ACHN (cell line): Measurements from ENCODE around the gene AATK.

Source experiments
- DNase-seq: peaks from one replicate; pipeline ENCODE4 v3.0.0-alpha.2; 2015
- in situ Hi-C: cut with HindIII; loops from 2 replicates; pipeline ENCODE4 v1.10.0; 2017; ENCODE audit warnings: low sequenced_read_pairs, low pct_ligation_motif_present, low pct_unique_long_range_greater_than_20kb

AATK gene, protein sequence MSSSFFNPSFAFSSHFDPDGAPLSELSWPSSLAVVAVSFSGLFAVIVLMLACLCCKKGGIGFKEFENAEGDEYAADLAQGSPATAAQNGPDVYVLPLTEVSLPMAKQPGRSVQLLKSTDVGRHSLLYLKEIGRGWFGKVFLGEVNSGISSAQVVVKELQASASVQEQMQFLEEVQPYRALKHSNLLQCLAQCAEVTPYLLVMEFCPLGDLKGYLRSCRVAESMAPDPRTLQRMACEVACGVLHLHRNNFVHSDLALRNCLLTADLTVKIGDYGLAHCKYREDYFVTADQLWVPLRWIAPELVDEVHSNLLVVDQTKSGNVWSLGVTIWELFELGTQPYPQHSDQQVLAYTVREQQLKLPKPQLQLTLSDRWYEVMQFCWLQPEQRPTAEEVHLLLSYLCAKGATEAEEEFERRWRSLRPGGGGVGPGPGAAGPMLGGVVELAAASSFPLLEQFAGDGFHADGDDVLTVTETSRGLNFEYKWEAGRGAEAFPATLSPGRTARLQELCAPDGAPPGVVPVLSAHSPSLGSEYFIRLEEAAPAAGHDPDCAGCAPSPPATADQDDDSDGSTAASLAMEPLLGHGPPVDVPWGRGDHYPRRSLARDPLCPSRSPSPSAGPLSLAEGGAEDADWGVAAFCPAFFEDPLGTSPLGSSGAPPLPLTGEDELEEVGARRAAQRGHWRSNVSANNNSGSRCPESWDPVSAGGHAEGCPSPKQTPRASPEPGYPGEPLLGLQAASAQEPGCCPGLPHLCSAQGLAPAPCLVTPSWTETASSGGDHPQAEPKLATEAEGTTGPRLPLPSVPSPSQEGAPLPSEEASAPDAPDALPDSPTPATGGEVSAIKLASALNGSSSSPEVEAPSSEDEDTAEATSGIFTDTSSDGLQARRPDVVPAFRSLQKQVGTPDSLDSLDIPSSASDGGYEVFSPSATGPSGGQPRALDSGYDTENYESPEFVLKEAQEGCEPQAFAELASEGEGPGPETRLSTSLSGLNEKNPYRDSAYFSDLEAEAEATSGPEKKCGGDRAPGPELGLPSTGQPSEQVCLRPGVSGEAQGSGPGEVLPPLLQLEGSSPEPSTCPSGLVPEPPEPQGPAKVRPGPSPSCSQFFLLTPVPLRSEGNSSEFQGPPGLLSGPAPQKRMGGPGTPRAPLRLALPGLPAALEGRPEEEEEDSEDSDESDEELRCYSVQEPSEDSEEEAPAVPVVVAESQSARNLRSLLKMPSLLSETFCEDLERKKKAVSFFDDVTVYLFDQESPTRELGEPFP (N-terminal part only)

GRCh38 chr17:81166033-81166492, at the start of gene AATK:
AATK (minus strand) TSS chr17:81166221; CDS start chr17:81165992, 229 bp downstream.
- in situ Hi-C loops = no loop called here
- DNase-seq = no peak

GRCh38 chr17:81213978-81214377, 48.0 kb upstream of the AATK start:
- DNase-seq = no peak
- in situ Hi-C loops = no loop called here

GRCh38 chr17:81212365-81212764, 46.3 kb upstream of the AATK start:
- no peak for DNase-seq
- in situ Hi-C loops = no loop called here

DNA sequence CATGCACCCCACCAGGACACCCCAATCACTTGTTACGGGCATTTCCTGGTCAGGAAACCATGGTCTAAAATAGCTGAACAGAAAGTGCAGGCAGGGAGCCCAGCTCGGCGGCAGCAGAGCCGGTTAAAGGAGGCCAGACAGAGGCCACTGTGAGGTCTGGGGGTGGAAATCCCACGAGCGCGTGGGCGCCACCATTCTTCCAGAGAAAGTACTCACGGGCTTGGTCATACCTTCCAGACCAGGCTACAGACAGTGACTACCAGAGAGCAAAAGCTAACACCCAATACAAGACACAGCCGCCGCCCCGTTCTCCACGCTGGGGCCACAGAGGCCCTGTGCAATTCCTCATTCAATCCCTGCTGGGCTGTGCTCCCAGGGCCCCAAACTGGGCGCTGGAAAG, 44.8 kb upstream of the AATK start:
- in situ Hi-C loops = no loop called here

GRCh38 chr17:81210466-81210865, 44.4 kb upstream of the AATK start:
- no peak for DNase-seq
- in situ Hi-C loops = no loop called here

More for the DNA sequence above, 44.8 kb upstream of the AATK start:
- DNase-seq = no peak

DNA sequence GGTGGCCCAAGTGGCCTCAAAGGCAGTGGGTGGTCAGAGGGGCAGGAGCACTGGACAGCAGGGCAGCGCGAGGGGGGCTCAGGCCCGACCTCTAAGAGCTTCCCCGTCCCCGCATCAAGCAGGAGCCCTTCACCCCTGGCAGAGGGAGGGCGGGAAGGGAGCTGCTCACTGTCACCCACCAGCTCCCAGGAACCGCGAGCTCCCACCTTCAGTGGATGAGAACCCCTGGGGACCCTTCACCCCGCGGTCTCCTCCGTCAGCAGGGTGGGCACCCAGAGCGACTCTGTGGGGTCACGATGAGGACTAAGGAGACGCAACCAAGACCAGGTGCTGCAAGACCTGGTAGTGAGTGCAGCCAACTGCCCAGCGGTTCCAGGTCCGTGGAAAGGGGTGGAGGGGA, 43.1 kb upstream of the AATK start:
- no peak for DNase-seq
- in situ Hi-C loops = no loop called here

DNA sequence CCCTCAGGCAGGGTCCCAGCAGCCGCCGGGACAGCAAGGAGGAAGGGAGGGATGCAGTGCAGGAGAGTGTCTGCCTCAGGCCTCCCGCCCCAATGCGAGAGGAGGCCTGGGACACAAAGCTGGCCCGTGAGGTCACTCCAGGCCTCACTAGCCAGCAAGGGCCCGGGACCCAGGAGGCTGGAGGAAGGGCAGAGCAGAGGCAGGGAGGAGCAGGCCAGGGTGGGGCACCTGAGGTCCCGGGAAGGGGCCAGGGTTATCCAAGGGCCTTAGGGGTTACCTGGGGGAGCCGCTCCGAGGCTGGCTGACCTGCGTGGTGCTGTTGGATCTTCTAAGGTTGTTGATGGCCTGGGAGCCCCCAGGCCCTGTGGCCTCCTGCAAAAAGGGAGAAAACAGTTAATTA, 42.6 kb upstream of the AATK start:
- in situ Hi-C loops = no loop called here
- no peak for DNase-seq

- in situ Hi-C loops = no loop called here
- no peak for DNase-seq
Observed at GRCh38 chr17:81207610-81208581, 41.9 kb upstream of the AATK start.

- no peak for DNase-seq
- in situ Hi-C loops = no loop called here
Observed at GRCh38 chr17:81206657-81207056, 40.6 kb upstream of the AATK start.

GRCh38 chr17:81206166-81206565, 40.1 kb upstream of the AATK start:
- in situ Hi-C loops = no loop called here

GRCh38 chr17:81204578-81204977, 38.6 kb upstream of the AATK start:
- no peak for DNase-seq
- in situ Hi-C loops = no loop called here

More at GRCh38 chr17:81206166-81206565, 40.1 kb upstream of the AATK start:
- no peak for DNase-seq

GRCh38 chr17:81203136-81203535, 37.1 kb upstream of the AATK start:
- in situ Hi-C loops = no loop called here
- DNase-seq = no peak

- in situ Hi-C loops = no loop called here
- DNase-seq = no peak
Observed at GRCh38 chr17:81202318-81202717, 36.3 kb upstream of the AATK start.

GRCh38 chr17:81200695-81201580, 34.9 kb upstream of the AATK start:
- in situ Hi-C loops = no loop called here
- peak; percentile 75 for DNase-seq

DNA sequence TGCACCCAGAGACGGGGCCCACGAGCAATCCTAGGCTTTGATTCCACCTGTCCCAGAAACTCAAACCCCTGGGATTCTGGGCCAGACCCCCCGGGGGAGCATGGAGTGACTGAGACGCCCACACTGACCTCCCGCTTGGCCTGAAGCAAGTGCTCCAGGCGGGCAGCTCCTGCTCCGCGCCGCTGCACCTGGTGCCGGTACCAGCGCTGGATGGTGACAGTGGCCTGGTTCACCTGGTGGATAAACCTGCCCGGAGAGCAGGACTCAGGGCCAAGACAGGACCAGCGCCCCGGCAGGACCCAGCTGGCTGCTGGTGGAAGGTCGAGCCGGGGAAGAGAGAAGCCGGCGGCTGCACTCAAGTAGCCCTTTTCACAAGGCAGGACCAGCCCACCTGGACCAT, 34.2 kb upstream of the AATK start:
- in situ Hi-C loops = no loop called here

GRCh38 chr17:81199482-81199830, 33.4 kb upstream of the AATK start:
- in situ Hi-C loops = no loop called here
- DNase-seq = no peak

More for the DNA sequence above, 34.2 kb upstream of the AATK start:
- no peak for DNase-seq
